ENCODE data around the gene LCE2A.
A peak's percentile ranks its signal among the peaks of the same experiment; 100 is the strongest.
"Not testable (repeated sequence)": the region's sequence is repeated elsewhere in the genome, so short reads cannot be mapped to it uniquely, and the experiment has no call there.

The LCE2A gene, protein sequence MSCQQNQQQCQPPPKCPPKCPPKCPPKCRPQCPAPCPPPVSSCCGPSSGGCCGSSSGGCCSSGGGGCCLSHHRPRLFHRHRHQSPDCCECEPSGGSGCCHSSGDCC

DNA sequence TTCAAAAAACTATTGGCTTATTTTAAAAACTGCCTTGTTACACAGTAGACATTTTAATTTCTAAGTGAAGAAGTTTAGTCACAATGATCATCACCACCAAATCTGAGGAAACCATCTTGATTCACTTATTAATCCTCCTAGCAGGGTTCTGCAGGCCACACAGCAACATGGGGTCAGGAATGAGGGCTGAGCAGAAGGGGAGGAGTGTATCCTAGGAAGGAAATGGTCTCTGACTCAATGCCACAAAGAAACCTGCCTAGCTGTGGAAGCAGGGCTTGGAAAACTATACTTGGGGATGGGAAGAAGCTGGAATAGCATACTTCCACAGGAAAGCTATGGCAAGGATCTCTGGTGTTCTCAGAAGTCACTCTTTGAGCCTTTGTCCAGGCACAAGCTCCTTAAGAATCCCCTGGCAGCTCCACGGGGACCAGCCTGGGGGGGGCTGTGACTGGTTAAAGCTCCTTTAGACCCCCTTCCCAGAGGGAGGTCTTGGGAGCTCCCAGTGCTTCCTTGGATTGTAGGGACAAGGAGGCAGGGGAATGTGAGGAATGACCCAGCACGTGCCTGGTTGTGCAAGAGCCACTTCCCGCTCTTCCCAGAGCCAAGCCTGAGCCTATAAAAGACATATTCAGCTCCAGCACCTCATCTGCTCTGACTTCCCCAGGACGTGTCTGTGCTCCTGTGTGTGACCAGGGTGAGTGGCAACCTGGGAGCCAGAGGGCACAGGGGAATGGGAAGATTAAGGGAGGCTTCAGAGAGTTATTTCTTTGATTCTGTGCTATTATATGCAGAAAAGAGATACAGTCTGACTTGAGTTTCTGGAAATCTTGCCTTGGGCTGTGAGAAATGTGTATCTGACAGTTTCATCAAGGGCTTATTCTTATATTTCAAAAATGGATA is at the start of gene LCE2A:
LCE2A (plus strand) TSS at position 645 of the 900 bp plus-strand sequence. CDS start 557 bp downstream, outside the sequence.
- FAIRE-seq, result no peak
- TF ChIP-seq, protein P1, sequence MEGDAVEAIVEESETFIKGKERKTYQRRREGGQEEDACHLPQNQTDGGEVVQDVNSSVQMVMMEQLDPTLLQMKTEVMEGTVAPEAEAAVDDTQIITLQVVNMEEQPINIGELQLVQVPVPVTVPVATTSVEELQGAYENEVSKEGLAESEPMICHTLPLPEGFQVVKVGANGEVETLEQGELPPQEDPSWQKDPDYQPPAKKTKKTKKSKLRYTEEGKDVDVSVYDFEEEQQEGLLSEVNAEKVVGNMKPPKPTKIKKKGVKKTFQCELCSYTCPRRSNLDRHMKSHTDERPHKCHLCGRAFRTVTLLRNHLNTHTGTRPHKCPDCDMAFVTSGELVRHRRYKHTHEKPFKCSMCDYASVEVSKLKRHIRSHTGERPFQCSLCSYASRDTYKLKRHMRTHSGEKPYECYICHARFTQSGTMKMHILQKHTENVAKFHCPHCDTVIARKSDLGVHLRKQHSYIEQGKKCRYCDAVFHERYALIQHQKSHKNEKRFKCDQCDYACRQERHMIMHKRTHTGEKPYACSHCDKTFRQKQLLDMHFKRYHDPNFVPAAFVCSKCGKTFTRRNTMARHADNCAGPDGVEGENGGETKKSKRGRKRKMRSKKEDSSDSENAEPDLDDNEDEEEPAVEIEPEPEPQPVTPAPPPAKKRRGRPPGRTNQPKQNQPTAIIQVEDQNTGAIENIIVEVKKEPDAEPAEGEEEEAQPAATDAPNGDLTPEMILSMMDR (IDR thresholded peaks at IDR 0.05; ENCODE audit: insufficient read depth, missing control alignments), result no peak

DNA sequence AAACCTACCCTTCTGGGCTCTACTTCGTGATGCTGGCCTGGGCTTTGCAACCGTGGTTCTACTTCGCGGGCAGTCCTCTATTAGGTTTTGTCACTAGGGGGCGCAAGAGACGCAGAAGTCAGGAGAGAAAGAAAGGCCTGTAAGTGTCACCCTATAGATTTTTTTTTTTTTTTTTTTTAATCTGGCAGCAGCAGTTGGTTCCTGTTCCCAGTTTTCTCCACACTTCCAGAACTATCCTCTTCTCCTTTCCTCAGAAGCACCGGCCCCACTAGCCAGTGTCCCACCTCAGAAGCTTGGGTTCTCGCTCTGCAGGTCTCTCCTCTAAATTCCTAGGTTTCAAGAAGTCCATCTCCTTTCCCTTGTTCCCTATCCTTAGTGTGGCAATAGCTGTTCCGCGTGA is 44.0 kb upstream of the LCE2A start:
- FAIRE-seq (no peak), DNase-seq (ENCODE audit: insufficient read length, low spot score) (no peak)
- TF ChIP-seq, protein P1 (IDR thresholded peaks at IDR 0.05; ENCODE audit: insufficient read depth, missing control alignments), result peak; percentile 79

More for the DNA sequence above, at the start of gene LCE2A:
- DNase-seq (ENCODE audit: insufficient read length, low spot score), result no peak

DNA sequence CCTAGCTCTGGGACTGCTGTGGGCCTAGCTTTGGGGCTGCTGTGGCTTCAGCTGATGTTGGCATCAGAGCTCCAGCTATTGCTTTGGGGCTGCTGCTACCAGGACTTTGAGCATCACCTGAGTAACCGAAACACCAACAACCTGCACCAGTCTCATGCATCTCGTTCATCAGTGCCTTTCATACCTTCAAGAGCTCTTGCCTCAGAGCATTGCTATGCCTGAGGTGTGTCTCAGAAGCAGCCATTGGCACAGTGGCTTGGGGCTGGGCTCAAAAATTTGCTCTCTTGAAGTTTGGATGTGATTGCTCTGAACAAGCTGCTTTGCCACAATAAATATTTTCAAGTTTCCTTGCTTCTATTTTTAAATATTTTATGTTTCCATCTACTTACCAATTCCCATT is 41.7 kb upstream of the LCE2A start:
- FAIRE-seq, result no peak

DNA sequence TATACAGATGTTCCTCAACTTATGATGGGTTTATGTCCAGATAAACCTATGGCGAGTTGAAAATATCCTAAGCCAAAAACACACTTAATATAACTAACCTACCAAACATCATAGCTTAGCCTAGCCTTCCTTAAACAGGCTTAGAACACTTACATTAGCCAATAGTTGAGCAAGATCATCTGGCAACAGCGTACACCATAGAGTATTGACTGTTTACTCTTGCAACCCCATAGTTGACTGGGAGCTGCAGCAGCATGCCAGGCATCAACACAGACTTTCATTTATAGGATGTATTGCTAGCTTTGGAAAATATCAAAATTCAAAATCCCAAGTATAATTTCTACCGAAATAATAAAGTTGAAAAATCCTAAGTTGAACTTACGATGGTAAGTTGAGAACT is 40.5 kb upstream of the LCE2A start:
- TF ChIP-seq, protein P1 (IDR thresholded peaks at IDR 0.05; ENCODE audit: insufficient read depth, missing control alignments), result no peak
- DNase-seq (ENCODE audit: insufficient read length, low spot score) (no peak), FAIRE-seq (no peak)

More for the DNA sequence above, 41.7 kb upstream of the LCE2A start:
- TF ChIP-seq, protein P1 (IDR thresholded peaks at IDR 0.05; ENCODE audit: insufficient read depth, missing control alignments), result no peak
- no peak for DNase-seq (ENCODE audit: insufficient read length, low spot score)

DNA sequence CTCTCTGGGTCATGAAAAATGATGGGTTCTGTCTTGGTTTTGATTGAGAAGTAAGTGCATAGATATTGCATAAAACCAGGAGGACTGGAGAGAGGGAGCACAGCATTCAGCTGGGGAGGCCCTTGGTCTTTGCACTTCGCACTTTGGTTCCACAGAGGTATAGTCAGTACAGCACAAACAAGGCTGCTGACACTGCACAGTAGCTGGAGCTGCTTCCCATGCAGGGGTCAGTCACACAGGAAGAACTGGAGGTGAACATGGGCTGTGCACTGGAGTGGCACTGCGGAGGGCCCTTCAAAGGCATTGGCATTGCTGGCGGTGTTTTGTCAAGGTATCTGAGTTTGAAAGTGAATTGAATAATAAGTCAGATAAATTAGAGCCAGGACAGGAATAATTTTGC is 39.5 kb upstream of the LCE2A start:
- no peak for DNase-seq (ENCODE audit: insufficient read length, low spot score)
- TF ChIP-seq, protein P1 (IDR thresholded peaks at IDR 0.05; ENCODE audit: insufficient read depth, missing control alignments), result no peak
- no peak for FAIRE-seq

DNA sequence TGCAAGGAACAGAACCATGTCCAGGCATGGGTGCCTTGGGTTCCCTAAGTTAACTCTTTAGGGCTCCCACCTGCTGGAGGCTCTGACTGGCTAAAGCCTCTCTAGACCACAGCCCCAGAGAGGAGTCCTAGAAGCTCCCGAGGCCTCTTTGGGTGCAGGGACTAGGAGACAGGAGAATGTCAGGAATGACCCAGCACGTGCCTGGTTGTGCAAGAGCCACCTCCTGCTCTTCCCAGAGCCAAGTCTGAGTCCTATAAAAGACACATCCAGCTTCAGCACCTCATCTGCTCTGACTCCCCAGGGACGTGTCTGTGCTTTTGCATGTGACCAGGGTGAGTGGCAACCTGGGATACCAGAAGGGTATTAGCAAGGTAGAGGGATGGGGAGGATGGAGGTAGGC is 35.0 kb upstream of the LCE2A start, which contains the start of gene LCE2D:
LCE2D (plus strand) TSS at position 283 of the 400 bp plus-strand sequence. CDS start 726 bp downstream, outside the sequence.
- FAIRE-seq (no peak), DNase-seq (ENCODE audit: insufficient read length, low spot score) (no peak)
- TF ChIP-seq, protein P1 (IDR thresholded peaks at IDR 0.05; ENCODE audit: insufficient read depth, missing control alignments), result no peak

DNA sequence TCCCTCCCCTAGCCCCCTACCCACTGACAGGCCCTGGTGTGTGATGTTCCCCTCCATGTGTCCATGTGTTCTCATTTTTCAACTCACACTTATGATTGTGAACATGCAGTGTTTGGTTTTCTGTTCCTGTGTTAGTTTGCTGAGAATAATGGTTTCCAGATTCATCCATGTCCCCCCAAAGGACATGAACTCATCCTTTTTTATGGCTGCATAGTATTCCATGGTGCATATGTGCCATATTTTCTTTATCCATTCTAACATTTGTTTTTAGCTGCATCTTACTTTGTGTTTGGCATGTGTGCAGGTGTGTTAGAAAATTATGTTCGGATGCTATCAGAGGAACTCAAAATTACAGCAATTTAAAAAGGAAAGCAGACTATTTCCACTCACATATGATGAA is 32.0 kb upstream of the LCE2A start:
- not testable (repeated sequence) for DNase-seq (ENCODE audit: insufficient read length, low spot score); FAIRE-seq

All from D721Med (cell line).